CD8-positive, alpha-beta memory T cell (primary cell): ENCODE data around the gene MACROD2. TPM values are rescaled to one million over a fixed set of nuclear protein-coding genes. Genes with fewer than 3 reads are reported as not detected.

Experiments
- CTCF ChIA-PET: fragments of 350-600 bp; sonication (Branson Sonifier 250); formaldehyde crosslinking; loops from one replicate; lab custom pipeline; 2021; ENCODE audit warnings: antibody characterized with exemption; lab: Charles Lee
- POLR2A ChIA-PET: fragments of 350-600 bp; sonication (Branson Sonifier 250); formaldehyde crosslinking; loops from one replicate; lab custom pipeline; 2021; ENCODE audit warnings: antibody characterized with exemption; lab: Charles Lee
- DNase-seq, 5 donors: peaks; one replicate each; pipeline versions ENCODE4 v3.0.0 to v3.0.0-alpha.2; 2020 to 2022; ENCODE audit warnings: mixed read lengths in 1 of 5
- H3K27ac ChIP-seq: one replicate; pipeline ENCODE4 v1.7.0; 2013; ENCODE audit warnings: low read depth, mild to moderate bottlenecking, low read length, moderate library complexity
- H3K27me3 ChIP-seq: 2 replicates; pipeline ENCODE4 v1.7.0; 2013; ENCODE audit warnings: low read length, mild to moderate bottlenecking; ENCODE audit not compliant: insufficient read depth, poor library complexity, severe bottlenecking
- H3K36me3 ChIP-seq: 2 replicates; pipeline ENCODE4 v1.7.0; 2013; ENCODE audit warnings: mild to moderate bottlenecking, low read length, moderate library complexity; ENCODE audit not compliant: insufficient read depth
- H3K4me1 ChIP-seq: 2 replicates; pipeline ENCODE4 v1.7.0; 2013; ENCODE audit warnings: mild to moderate bottlenecking, low read length, moderate library complexity; ENCODE audit not compliant: insufficient read depth
- H3K4me3 ChIP-seq: 2 replicates; pipeline ENCODE4 v1.7.0; 2013; ENCODE audit warnings: mild to moderate bottlenecking, low read length
- H3K9me3 ChIP-seq: 2 replicates; pipeline ENCODE4 v1.7.0; 2013; ENCODE audit warnings: mild to moderate bottlenecking, low read length
- H3K27ac Mint-ChIP-seq, 8 donors: one replicate each; pipeline ENCODE4 v1.8.0; 2020 to 2021; ENCODE audit warnings: mixed read lengths in 8 of 8, mild to moderate bottlenecking in 6 of 8, inconsistent platforms in 3 of 8, moderate library complexity in 3 of 8
- H3K27me3 Mint-ChIP-seq, 2 donors: one replicate each; pipeline ENCODE4 v1.8.0; 2020 to 2021; ENCODE audit warnings: mixed read lengths in 2 of 2, mild to moderate bottlenecking in 1 of 2, moderate library complexity in 1 of 2
- H3K36me3 Mint-ChIP-seq, 3 donors: one replicate each; pipeline ENCODE4 v1.8.0; 2020 to 2021; ENCODE audit warnings: mixed read lengths in 3 of 3, inconsistent platforms in 1 of 3, mild to moderate bottlenecking in 1 of 3
- H3K4me1 Mint-ChIP-seq, 3 donors: one replicate each; pipeline ENCODE4 v1.8.0; 2020 to 2021; ENCODE audit warnings: mixed read lengths in 3 of 3, inconsistent platforms in 1 of 3, mild to moderate bottlenecking in 1 of 3
- H3K4me3 Mint-ChIP-seq, 7 donors: one replicate each; pipeline ENCODE4 v1.8.0; 2020 to 2021; ENCODE audit warnings: mixed read lengths in 7 of 7, mild to moderate bottlenecking in 6 of 7, moderate library complexity in 4 of 7, inconsistent platforms in 2 of 7
- H3K9me3 Mint-ChIP-seq, 5 donors: one replicate each; pipeline ENCODE4 v1.8.0; 2020 to 2022; ENCODE audit warnings: mixed read lengths in 5 of 5, mild to moderate bottlenecking in 3 of 5, moderate library complexity in 2 of 5, inconsistent platforms in 1 of 5
- polyA plus RNA-seq: library from polyadenylated mRNA; unstranded; fragments of 300-500 nt; fragmentation: Illumina TruSeq; gene quantifications from one replicate; pipeline ENCODE4 v1.2.3, GENCODE V29; 2021
- total RNA-seq, 2 experiments: library from RNA; stranded (reverse); gene quantifications; one replicate each; pipeline ENCODE4 v1.2.3, GENCODE V29; 2021

Gene MACROD2
- total and polyA plus RNA-seq, 3 experiments from 2014 or later: not detected

DNA sequence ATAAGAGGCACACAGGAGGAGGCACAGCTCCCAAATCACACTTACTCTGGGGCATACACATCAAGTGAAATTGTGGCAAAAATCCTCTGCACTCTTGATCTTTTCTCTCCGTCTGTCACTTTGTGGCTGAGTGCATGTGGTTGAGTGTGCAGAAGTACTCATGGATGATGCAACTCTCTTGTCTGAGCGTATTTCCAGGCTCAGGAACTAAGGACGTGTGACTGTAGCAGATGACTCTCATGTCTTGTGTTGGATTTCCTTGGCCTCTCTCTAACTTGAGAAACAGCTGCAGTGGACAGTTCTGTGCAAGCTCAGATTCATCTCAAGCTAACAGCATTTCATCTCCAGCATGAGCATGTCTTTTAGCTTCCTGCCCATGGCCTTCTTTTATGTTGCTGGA, 587.5 kb downstream of the MACROD2 start:
- H3K4me1 ChIP-seq: no peaks in the 10 kb centered on the region
- no peaks in the 10 kb centered on the region for H3K4me1 Mint-ChIP-seq
- POLR2A ChIA-PET: no interaction called here
- H3K36me3 ChIP-seq: no peaks in the 10 kb centered on the region
- H3K9me3 ChIP-seq: no peaks in the 10 kb centered on the region
- no peak for DNase-seq
- H3K9me3 Mint-ChIP-seq: peaks cover 0 to 28% (median 2%) of the 10 kb centered on the region in 5 donors
- H3K27ac ChIP-seq: no peak overlapping the region
- no peaks in the 10 kb centered on the region for H3K36me3 Mint-ChIP-seq
- no peak overlapping the region for H3K4me3 Mint-ChIP-seq
- CTCF ChIA-PET: no interaction called here
- no peak overlapping the region for H3K4me3 ChIP-seq
- H3K27me3 Mint-ChIP-seq: no peaks in the 10 kb centered on the region
- no peaks in the 10 kb centered on the region for H3K27me3 ChIP-seq
- H3K27ac Mint-ChIP-seq: peak overlapping the region in 1 of 8 donors; percentile 25

- Mint-ChIP-seq H3K27ac (no peak overlapping the region), H3K36me3 (no peaks in the 10 kb centered on the region), H3K9me3 (peaks cover 0 to 26% (median 2%) of the 10 kb centered on the region in 5 donors), H3K4me1 (no peaks in the 10 kb centered on the region), H3K4me3 (no peak overlapping the region), H3K27me3 (no peaks in the 10 kb centered on the region)
- ChIA-PET POLR2A (no interaction called here), CTCF (no interaction called here)
- Histone ChIP-seq H3K36me3 (no peaks in the 10 kb centered on the region), H3K27me3 (no peaks in the 10 kb centered on the region), H3K4me3 (no peak overlapping the region), H3K27ac (no peak overlapping the region), H3K9me3 (no peaks in the 10 kb centered on the region), H3K4me1 (no peaks in the 10 kb centered on the region)
- DNase-seq: no peak
Observed at GRCh38 chr20:14583413-14583812, 588.1 kb downstream of the MACROD2 start.

- H3K4me1 Mint-ChIP-seq: no peaks in the 10 kb centered on the region
Observed at GRCh38 chr20:14589383-14589782, 594.1 kb downstream of the MACROD2 start.

DNA sequence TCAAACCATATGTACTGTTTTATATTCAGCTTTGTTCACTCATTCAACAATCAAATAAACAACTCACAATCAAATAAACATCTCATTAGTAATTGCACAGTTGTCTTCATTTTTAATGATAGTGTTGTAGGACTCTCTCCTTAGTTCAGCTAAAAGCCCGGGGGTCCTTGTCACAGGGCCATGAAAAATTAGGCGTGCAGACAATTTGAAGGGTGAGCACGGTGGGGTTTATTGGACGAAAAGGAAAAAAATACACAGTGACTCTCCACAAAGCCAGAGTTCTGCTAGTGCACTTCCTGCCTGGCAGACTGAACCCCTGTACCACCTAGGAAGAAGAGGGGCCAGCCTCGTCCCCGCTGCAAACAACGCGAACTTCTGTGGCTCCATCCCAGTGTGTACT, 599.7 kb downstream of the MACROD2 start:
- H3K27ac ChIP-seq: no peak overlapping the region

More at GRCh38 chr20:14589383-14589782, 594.1 kb downstream of the MACROD2 start:
- POLR2A ChIA-PET: no interaction called here
- Mint-ChIP-seq H3K4me3 (no peak overlapping the region), H3K27ac (no peak overlapping the region), H3K9me3 (peaks cover 0 to 24% (median 2%) of the 10 kb centered on the region in 5 donors), H3K27me3 (no peaks in the 10 kb centered on the region), H3K36me3 (no peaks in the 10 kb centered on the region)
- no peak for DNase-seq
- Histone ChIP-seq H3K4me1 (no peaks in the 10 kb centered on the region), H3K36me3 (no peaks in the 10 kb centered on the region), H3K27ac (no peak overlapping the region), H3K4me3 (no peak overlapping the region), H3K27me3 (no peaks in the 10 kb centered on the region), H3K9me3 (no peaks in the 10 kb centered on the region)
- CTCF ChIA-PET: no interaction called here

DNA sequence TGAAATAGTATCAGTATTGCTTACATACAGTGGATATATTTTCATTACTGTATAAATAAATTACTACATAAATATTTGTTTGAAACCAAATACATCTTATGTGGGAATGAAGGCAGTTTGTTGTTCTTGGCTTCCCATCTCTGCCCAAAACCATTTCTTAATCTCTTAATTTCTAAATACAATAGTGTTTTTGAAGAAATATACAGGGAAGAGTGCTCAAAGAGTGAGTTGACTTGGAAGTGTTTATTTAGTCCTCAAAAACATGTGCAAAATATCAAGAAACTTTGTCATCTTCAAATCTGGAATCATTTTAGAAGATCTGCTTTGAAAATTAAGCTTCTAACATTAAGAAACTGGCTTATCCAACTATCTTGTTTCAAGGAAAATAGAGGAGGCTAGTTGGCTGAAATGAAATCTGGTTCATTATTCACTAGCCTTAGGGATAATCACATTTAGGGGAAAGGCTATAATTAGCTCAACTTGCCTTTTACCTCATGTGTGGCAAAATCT, 601.9 kb downstream of the MACROD2 start:
- POLR2A ChIA-PET: no interaction called here

More for the DNA sequence above, 599.7 kb downstream of the MACROD2 start:
- Histone ChIP-seq H3K27me3 (no peaks in the 10 kb centered on the region), H3K4me1 (no peaks in the 10 kb centered on the region), H3K9me3 (no peaks in the 10 kb centered on the region), H3K36me3 (no peaks in the 10 kb centered on the region), H3K4me3 (no peak overlapping the region)
- Mint-ChIP-seq H3K36me3 (no peaks in the 10 kb centered on the region), H3K27me3 (no peaks in the 10 kb centered on the region), H3K27ac (no peak overlapping the region), H3K4me1 (no peaks in the 10 kb centered on the region), H3K9me3 (peaks cover 0 to 17% (median 5%) of the 10 kb centered on the region in 5 donors), H3K4me3 (no peak overlapping the region)
- ChIA-PET CTCF (no interaction called here), POLR2A (no interaction called here)
- DNase-seq: no peak

GRCh38 chr20:14599613-14600012, 604.3 kb downstream of the MACROD2 start:
- no peak overlapping the region for H3K4me3 ChIP-seq
- CTCF ChIA-PET: no interaction called here
- Mint-ChIP-seq H3K27ac (no peak overlapping the region), H3K27me3 (no peaks in the 10 kb centered on the region), H3K4me1 (no peaks in the 10 kb centered on the region), H3K9me3 (peaks cover 0 to 32% (median 8%) of the 10 kb centered on the region in 5 donors), H3K36me3 (no peaks in the 10 kb centered on the region), H3K4me3 (no peak overlapping the region)
- no peak for DNase-seq
- no peaks in the 10 kb centered on the region for H3K4me1 ChIP-seq
- H3K36me3 ChIP-seq: no peaks in the 10 kb centered on the region
- no peaks in the 10 kb centered on the region for H3K9me3 ChIP-seq
- POLR2A ChIA-PET: no interaction called here
- no peaks in the 10 kb centered on the region for H3K27me3 ChIP-seq
- H3K27ac ChIP-seq: no peak overlapping the region

More for the DNA sequence above, 601.9 kb downstream of the MACROD2 start:
- H3K27ac ChIP-seq: no peak overlapping the region
- Mint-ChIP-seq H3K4me3 (no peak overlapping the region), H3K4me1 (no peaks in the 10 kb centered on the region), H3K36me3 (no peaks in the 10 kb centered on the region), H3K27me3 (no peaks in the 10 kb centered on the region), H3K27ac (no peak overlapping the region), H3K9me3 (peaks cover 0 to 14% (median 5%) of the 10 kb centered on the region in 5 donors)
- DNase-seq: no peak
- H3K36me3 ChIP-seq: no peaks in the 10 kb centered on the region
- no peaks in the 10 kb centered on the region for H3K9me3 ChIP-seq
- H3K4me1 ChIP-seq: no peaks in the 10 kb centered on the region
- CTCF ChIA-PET: no interaction called here
- no peak overlapping the region for H3K4me3 ChIP-seq
- no peaks in the 10 kb centered on the region for H3K27me3 ChIP-seq

DNA sequence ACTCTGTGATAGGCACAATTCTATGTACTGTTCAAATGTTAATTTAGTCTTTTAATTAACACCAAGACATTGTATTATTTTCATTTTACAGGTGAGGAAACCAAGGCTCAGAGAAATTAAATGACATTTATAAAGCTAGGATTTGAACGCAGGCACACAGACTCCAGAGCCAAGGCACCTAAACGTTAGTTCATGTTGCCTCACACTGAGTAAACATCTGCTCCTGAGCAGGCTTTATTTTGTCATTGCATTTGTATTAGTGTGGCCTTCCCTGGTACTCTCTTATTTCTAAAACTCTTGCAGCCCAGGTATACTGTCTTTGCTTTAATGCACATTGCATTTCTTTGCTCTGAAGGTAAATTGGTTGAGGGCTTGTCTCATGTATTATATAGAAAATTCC, 605.2 kb downstream of the MACROD2 start:
- Mint-ChIP-seq H3K36me3 (no peaks in the 10 kb centered on the region), H3K4me1 (no peaks in the 10 kb centered on the region), H3K9me3 (peaks cover 0 to 29% (median 6%) of the 10 kb centered on the region in 5 donors), H3K27ac (no peak overlapping the region), H3K4me3 (no peak overlapping the region), H3K27me3 (no peaks in the 10 kb centered on the region)
- H3K4me3 ChIP-seq: no peak overlapping the region
- ChIA-PET POLR2A (no interaction called here), CTCF (no interaction called here)
- no peak overlapping the region for H3K27ac ChIP-seq
- no peaks in the 10 kb centered on the region for H3K4me1 ChIP-seq
- no peaks in the 10 kb centered on the region for H3K36me3 ChIP-seq
- H3K27me3 ChIP-seq: no peaks in the 10 kb centered on the region
- DNase-seq: no peak
- H3K9me3 ChIP-seq: no peaks in the 10 kb centered on the region

- Histone ChIP-seq H3K36me3 (no peaks in the 10 kb centered on the region), H3K4me1 (no peaks in the 10 kb centered on the region), H3K4me3 (no peak overlapping the region), H3K9me3 (no peaks in the 10 kb centered on the region), H3K27me3 (no peaks in the 10 kb centered on the region), H3K27ac (no peak overlapping the region)
- ChIA-PET POLR2A (no interaction called here), CTCF (no interaction called here)
- Mint-ChIP-seq H3K4me1 (no peaks in the 10 kb centered on the region), H3K27ac (no peak overlapping the region), H3K4me3 (no peak overlapping the region), H3K36me3 (no peaks in the 10 kb centered on the region), H3K9me3 (peaks cover 0 to 34% (median 11%) of the 10 kb centered on the region in 5 donors), H3K27me3 (no peaks in the 10 kb centered on the region)
- DNase-seq: no peak
Observed at GRCh38 chr20:14604143-14604542, 608.8 kb downstream of the MACROD2 start.
